ENCODE results near the gene PNPLA7. TPM values are rescaled to one million over a fixed set of nuclear protein-coding genes. Genes with fewer than 3 reads are reported as not detected.

Gene PNPLA7
- total RNA-seq, 1 experiment from 2014 or later: 1.3 TPM

DNA sequence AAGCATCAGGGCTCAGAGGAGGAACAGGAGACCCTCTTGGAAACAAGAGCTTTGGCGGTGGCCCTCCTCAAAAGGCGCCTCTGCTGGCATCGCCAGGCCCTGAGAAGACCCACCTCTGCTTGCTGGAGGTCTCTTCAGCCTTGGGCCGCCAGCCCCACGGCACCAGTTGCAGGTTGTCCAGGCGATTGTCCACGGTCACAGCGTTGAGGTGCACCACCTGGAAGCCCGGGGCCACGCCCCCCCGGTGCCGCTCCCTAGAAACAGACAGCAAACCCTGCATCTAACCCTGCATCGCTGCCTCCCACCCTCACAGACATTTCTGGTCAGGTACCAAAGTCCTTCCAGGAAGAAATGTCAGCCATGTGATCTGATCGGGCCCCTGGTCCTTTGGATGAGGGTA lies 36.7 kb upstream of the PNPLA7 start:
- H3K36me3 Mint-ChIP-seq: peaks cover 36% of the 10 kb centered on the region
- ChIA-PET POLR2A (no interaction called here), CTCF (interaction anchor here (2.3 kb wide), 1 partner anchor 8 kb away, joined by 8 read pairs; the partner anchor contains the start of gene DPH7)
- H3K9me3 Mint-ChIP-seq: no peaks in the 10 kb centered on the region
- peaks cover 8% of the 10 kb centered on the region; the same call in 1 of the 2 replicates for H3K4me1 Mint-ChIP-seq
- no peak overlapping the region for H3K4me3 Mint-ChIP-seq
- no peak for TF ChIP-seq GRHL2 (CRISPR knock-in tag; IDR thresholded peaks at IDR 0.05; ENCODE audit: insufficient replicate concordance, severe bottlenecking)
- TF ChIP-seq HMGA2 (CRISPR knock-in tag; IDR thresholded peaks at IDR 0.05): no peak
- TF ChIP-seq ETV6 (CRISPR knock-in tag; IDR thresholded peaks at IDR 0.05): no peak
- TF ChIP-seq, protein P1, sequence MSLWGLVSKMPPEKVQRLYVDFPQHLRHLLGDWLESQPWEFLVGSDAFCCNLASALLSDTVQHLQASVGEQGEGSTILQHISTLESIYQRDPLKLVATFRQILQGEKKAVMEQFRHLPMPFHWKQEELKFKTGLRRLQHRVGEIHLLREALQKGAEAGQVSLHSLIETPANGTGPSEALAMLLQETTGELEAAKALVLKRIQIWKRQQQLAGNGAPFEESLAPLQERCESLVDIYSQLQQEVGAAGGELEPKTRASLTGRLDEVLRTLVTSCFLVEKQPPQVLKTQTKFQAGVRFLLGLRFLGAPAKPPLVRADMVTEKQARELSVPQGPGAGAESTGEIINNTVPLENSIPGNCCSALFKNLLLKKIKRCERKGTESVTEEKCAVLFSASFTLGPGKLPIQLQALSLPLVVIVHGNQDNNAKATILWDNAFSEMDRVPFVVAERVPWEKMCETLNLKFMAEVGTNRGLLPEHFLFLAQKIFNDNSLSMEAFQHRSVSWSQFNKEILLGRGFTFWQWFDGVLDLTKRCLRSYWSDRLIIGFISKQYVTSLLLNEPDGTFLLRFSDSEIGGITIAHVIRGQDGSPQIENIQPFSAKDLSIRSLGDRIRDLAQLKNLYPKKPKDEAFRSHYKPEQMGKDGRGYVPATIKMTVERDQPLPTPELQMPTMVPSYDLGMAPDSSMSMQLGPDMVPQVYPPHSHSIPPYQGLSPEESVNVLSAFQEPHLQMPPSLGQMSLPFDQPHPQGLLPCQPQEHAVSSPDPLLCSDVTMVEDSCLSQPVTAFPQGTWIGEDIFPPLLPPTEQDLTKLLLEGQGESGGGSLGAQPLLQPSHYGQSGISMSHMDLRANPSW (CRISPR knock-in tag; conservative IDR thresholded peaks at IDR 0.05; ENCODE audit: low read depth): no peak
- TF ChIP-seq, protein P2, sequence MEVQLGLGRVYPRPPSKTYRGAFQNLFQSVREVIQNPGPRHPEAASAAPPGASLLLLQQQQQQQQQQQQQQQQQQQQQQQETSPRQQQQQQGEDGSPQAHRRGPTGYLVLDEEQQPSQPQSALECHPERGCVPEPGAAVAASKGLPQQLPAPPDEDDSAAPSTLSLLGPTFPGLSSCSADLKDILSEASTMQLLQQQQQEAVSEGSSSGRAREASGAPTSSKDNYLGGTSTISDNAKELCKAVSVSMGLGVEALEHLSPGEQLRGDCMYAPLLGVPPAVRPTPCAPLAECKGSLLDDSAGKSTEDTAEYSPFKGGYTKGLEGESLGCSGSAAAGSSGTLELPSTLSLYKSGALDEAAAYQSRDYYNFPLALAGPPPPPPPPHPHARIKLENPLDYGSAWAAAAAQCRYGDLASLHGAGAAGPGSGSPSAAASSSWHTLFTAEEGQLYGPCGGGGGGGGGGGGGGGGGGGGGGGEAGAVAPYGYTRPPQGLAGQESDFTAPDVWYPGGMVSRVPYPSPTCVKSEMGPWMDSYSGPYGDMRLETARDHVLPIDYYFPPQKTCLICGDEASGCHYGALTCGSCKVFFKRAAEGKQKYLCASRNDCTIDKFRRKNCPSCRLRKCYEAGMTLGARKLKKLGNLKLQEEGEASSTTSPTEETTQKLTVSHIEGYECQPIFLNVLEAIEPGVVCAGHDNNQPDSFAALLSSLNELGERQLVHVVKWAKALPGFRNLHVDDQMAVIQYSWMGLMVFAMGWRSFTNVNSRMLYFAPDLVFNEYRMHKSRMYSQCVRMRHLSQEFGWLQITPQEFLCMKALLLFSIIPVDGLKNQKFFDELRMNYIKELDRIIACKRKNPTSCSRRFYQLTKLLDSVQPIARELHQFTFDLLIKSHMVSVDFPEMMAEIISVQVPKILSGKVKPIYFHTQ (CRISPR knock-in tag; IDR thresholded peaks at IDR 0.05): no peak
- no peak for TF ChIP-seq SMAD3 (CRISPR knock-in tag; IDR thresholded peaks at IDR 0.05; ENCODE audit: borderline replicate concordance)
- no peak for TF ChIP-seq NR3C1 (CRISPR knock-in tag; conservative IDR thresholded peaks at IDR 0.05; ENCODE audit: low read depth)
- H3K27ac Mint-ChIP-seq: no peak overlapping the region
- ATAC-seq: no peak
- no peak for DNase-seq (ENCODE audit: low spot score)
- H3K27me3 Mint-ChIP-seq (ENCODE audit: low read depth): peaks cover 8% of the 10 kb centered on the region

DNA sequence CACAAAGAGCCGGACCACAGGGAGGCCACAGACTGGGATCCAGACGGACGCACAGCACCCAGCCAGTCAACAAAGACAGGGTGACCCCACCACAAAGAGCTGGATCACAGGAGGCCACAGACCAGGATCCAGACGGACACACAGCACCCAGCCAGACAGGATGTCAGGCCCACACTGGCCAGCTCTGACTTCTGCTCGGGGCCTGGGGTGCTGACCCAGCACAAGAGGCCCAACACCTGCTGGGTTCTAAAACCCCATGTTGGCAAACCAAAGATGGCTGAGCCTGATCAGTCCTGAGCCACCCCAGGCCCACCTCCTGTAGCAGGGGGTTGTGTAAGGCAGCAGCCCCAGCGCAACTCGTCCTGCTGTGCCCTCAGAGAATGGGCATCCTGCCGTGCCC lies 33.8 kb upstream of the PNPLA7 start:
- ChIA-PET POLR2A (no interaction called here), CTCF (no interaction called here)
- peaks cover 41% of the 10 kb centered on the region for H3K36me3 Mint-ChIP-seq
- no peak overlapping the region for H3K27ac Mint-ChIP-seq
- ATAC-seq (no peak), DNase-seq (ENCODE audit: low spot score) (no peak)
- peaks cover 18% of the 10 kb centered on the region for H3K4me1 Mint-ChIP-seq
- TF ChIP-seq, protein P3, sequence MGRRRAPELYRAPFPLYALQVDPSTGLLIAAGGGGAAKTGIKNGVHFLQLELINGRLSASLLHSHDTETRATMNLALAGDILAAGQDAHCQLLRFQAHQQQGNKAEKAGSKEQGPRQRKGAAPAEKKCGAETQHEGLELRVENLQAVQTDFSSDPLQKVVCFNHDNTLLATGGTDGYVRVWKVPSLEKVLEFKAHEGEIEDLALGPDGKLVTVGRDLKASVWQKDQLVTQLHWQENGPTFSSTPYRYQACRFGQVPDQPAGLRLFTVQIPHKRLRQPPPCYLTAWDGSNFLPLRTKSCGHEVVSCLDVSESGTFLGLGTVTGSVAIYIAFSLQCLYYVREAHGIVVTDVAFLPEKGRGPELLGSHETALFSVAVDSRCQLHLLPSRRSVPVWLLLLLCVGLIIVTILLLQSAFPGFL (CRISPR knock-in tag; IDR thresholded peaks at IDR 0.05; ENCODE audit: borderline replicate concordance): no peak
- TF ChIP-seq TCF7 (CRISPR knock-in tag; IDR thresholded peaks at IDR 0.05; ENCODE audit: low read depth) (no peak), ZNF416 (CRISPR knock-in tag; IDR thresholded peaks at IDR 0.05) (no peak), NR2C2 (CRISPR knock-in tag; IDR thresholded peaks at IDR 0.05) (no peak), SOX15 (CRISPR knock-in tag; IDR thresholded peaks at IDR 0.05) (no peak), JUN (CRISPR knock-in tag; IDR thresholded peaks at IDR 0.05) (no peak), IRF2 (CRISPR knock-in tag; IDR thresholded peaks at IDR 0.05; ENCODE audit: borderline replicate concordance, low read depth) (no peak), FOXP1 (CRISPR knock-in tag; IDR thresholded peaks at IDR 0.05; ENCODE audit: borderline replicate concordance) (no peak), NR1H2 (CRISPR knock-in tag; IDR thresholded peaks at IDR 0.05) (no peak), ZNF232 (CRISPR knock-in tag; IDR thresholded peaks at IDR 0.05) (no peak), ZNF219 (CRISPR knock-in tag; IDR thresholded peaks at IDR 0.05; ENCODE audit: borderline replicate concordance) (no peak), ZNF396 (CRISPR knock-in tag; IDR thresholded peaks at IDR 0.05; ENCODE audit: borderline replicate concordance) (no peak), EMX1 (CRISPR knock-in tag; IDR thresholded peaks at IDR 0.05) (no peak), HMGA2 (CRISPR knock-in tag; IDR thresholded peaks at IDR 0.05) (no peak), MXD4 (CRISPR knock-in tag; IDR thresholded peaks at IDR 0.05; ENCODE audit: borderline replicate concordance) (no peak), SMAD3 (CRISPR knock-in tag; IDR thresholded peaks at IDR 0.05; ENCODE audit: borderline replicate concordance) (no peak), SP1 (CRISPR knock-in tag; conservative IDR thresholded peaks at IDR 0.05) (no peak)
- TF ChIP-seq, protein P4, sequence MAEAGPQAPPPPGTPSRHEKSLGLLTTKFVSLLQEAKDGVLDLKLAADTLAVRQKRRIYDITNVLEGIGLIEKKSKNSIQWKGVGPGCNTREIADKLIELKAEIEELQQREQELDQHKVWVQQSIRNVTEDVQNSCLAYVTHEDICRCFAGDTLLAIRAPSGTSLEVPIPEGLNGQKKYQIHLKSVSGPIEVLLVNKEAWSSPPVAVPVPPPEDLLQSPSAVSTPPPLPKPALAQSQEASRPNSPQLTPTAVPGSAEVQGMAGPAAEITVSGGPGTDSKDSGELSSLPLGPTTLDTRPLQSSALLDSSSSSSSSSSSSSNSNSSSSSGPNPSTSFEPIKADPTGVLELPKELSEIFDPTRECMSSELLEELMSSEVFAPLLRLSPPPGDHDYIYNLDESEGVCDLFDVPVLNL (CRISPR knock-in tag; IDR thresholded peaks at IDR 0.05; ENCODE audit: borderline replicate concordance, low read depth): no peak
- TF ChIP-seq, protein P5, sequence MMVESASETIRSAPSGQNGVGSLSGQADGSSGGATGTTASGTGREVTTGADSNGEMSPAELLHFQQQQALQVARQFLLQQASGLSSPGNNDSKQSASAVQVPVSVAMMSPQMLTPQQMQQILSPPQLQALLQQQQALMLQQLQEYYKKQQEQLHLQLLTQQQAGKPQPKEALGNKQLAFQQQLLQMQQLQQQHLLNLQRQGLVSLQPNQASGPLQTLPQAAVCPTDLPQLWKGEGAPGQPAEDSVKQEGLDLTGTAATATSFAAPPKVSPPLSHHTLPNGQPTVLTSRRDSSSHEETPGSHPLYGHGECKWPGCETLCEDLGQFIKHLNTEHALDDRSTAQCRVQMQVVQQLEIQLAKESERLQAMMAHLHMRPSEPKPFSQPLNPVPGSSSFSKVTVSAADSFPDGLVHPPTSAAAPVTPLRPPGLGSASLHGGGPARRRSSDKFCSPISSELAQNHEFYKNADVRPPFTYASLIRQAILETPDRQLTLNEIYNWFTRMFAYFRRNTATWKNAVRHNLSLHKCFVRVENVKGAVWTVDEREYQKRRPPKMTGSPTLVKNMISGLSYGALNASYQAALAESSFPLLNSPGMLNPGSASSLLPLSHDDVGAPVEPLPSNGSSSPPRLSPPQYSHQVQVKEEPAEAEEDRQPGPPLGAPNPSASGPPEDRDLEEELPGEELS (CRISPR knock-in tag; IDR thresholded peaks at IDR 0.05): no peak
- H3K9me3 Mint-ChIP-seq: no peaks in the 10 kb centered on the region
- H3K4me3 Mint-ChIP-seq: no peak overlapping the region
- no peaks in the 10 kb centered on the region for H3K27me3 Mint-ChIP-seq (ENCODE audit: low read depth)
